Nephron (organoid): ENCODE measurements around the gene GPRC5D.

Source experiments
- H3K27ac Mint-ChIP-seq, 3 experiments: 2 replicates each; pipeline ENCODE4 v1.8.0; 2020; ENCODE audit warnings: mixed read lengths in 3 of 3, mild to moderate bottlenecking in 2 of 3, moderate library complexity in 1 of 3
- H3K27me3 Mint-ChIP-seq: 2 replicates; pipeline ENCODE4 v1.8.0; 2021; ENCODE audit warnings: low read depth, mild to moderate bottlenecking, moderate library complexity, mixed read lengths
- H3K36me3 Mint-ChIP-seq: 2 replicates; pipeline ENCODE4 v1.8.0; 2020; ENCODE audit warnings: low read depth, mixed read lengths
- H3K4me1 Mint-ChIP-seq: 2 replicates; pipeline ENCODE4 v1.8.0; 2020; ENCODE audit warnings: mixed read lengths
- H3K4me3 Mint-ChIP-seq, 3 experiments: 2 replicates each; pipeline ENCODE4 v1.8.0; 2020; ENCODE audit warnings: mild to moderate bottlenecking in 3 of 3, mixed read lengths in 3 of 3, moderate library complexity in 2 of 3
- H3K9me3 Mint-ChIP-seq: 2 replicates; pipeline ENCODE4 v1.8.0; 2020; ENCODE audit warnings: mixed read lengths
- CTCF ChIP-seq, 3 experiments: fragments of 200-600 bp; sonication (generic); IDR thresholded peaks; one replicate each; pipeline ENCODE4 v1.5.0; 2021; ENCODE audit warnings: antibody characterized with exemption in 3 of 3; ENCODE audit not compliant: unreplicated experiment in 3 of 3

The GPRC5D gene

GRCh38 chr12:12929696-12930095, 22.3 kb downstream of the GPRC5D start:
- Mint-ChIP-seq H3K4me3 (no peak overlapping the region), H3K27me3 (peaks cover 3% of the 10 kb centered on the region), H3K36me3 (peaks cover 3% of the 10 kb centered on the region), H3K9me3 (peaks cover 3% of the 10 kb centered on the region), H3K27ac (no peak overlapping the region), H3K4me1 (peaks cover 11% of the 10 kb centered on the region)
- no peak for TF ChIP-seq CTCF (IDR thresholded peaks at IDR 0.05; ENCODE audit: unreplicated experiment in 3 of 3)

GRCh38 chr12:12927211-12928079, 24.5 kb downstream of the GPRC5D start:
- H3K36me3 Mint-ChIP-seq = peaks cover 3% of the 10 kb centered on the region
- H3K4me3 Mint-ChIP-seq = peak overlapping the region; percentile 74 to 77 (median 76)
- H3K27ac Mint-ChIP-seq = peak overlapping the region in 2 of 3 experiments; percentile 35 to 55
- H3K27me3 Mint-ChIP-seq = peaks cover 4% of the 10 kb centered on the region
- H3K9me3 Mint-ChIP-seq = peaks cover 3% of the 10 kb centered on the region
- H3K4me1 Mint-ChIP-seq = no peaks in the 10 kb centered on the region
- no peak for TF ChIP-seq CTCF (IDR thresholded peaks at IDR 0.05; ENCODE audit: unreplicated experiment in 3 of 3)

- Mint-ChIP-seq H3K4me1 (no peaks in the 10 kb centered on the region), H3K9me3 (peaks cover 3% of the 10 kb centered on the region), H3K36me3 (peaks cover 3% of the 10 kb centered on the region), H3K27me3 (peaks cover 9% of the 10 kb centered on the region), H3K4me3 (no peak overlapping the region), H3K27ac (no peak overlapping the region)
- TF ChIP-seq CTCF (IDR thresholded peaks at IDR 0.05; ENCODE audit: unreplicated experiment in 3 of 3) = no peak
Observed at GRCh38 chr12:12926571-12927071, 25.3 kb downstream of the GPRC5D start.

GRCh38 chr12:12925388-12925787, 26.6 kb downstream of the GPRC5D start:
- H3K9me3 Mint-ChIP-seq = peaks cover 3% of the 10 kb centered on the region
- no peak overlapping the region for H3K27ac Mint-ChIP-seq
- H3K27me3 Mint-ChIP-seq = peaks cover 7% of the 10 kb centered on the region
- H3K36me3 Mint-ChIP-seq = peaks cover 2% of the 10 kb centered on the region
- no peak for TF ChIP-seq CTCF (IDR thresholded peaks at IDR 0.05; ENCODE audit: unreplicated experiment in 3 of 3)
- no peak overlapping the region for H3K4me3 Mint-ChIP-seq
- no peaks in the 10 kb centered on the region for H3K4me1 Mint-ChIP-seq

GRCh38 chr12:12924169-12924568, 27.8 kb downstream of the GPRC5D start:
- TF ChIP-seq CTCF (IDR thresholded peaks at IDR 0.05; ENCODE audit: unreplicated experiment in 3 of 3) = no peak
- peaks cover 7% of the 10 kb centered on the region for H3K4me1 Mint-ChIP-seq
- peaks cover 3% of the 10 kb centered on the region for H3K9me3 Mint-ChIP-seq
- H3K27ac Mint-ChIP-seq = peak overlapping the region in 1 of 3 experiments; percentile 15
- H3K36me3 Mint-ChIP-seq = no peaks in the 10 kb centered on the region
- peaks cover 5% of the 10 kb centered on the region for H3K27me3 Mint-ChIP-seq
- H3K4me3 Mint-ChIP-seq = no peak overlapping the region
